GM13977 (cell line): Measurements from ENCODE around the gene CTRL.

Source experiments
- DNase-seq: peaks from one replicate; pipeline ENCODE4 v3.0.0; 2012; ENCODE audit warnings: low spot score
- in situ Hi-C: fragments of 300-500 bp; cut with MboI; formaldehyde crosslinking; loops from one replicate; pipeline ENCODE4 v1.12.0; 2022; ENCODE audit warnings: low sequenced_read_pairs, low pct_unique_long_range_greater_than_20kb, mixed read lengths, inconsistent platforms; ENCODE audit not compliant: unreplicated experiment
- TF ChIP-seq, protein P1 (sequence below): IDR thresholded peaks from 2 replicates; pipeline ENCODE4 v1.5.1; 2012; ENCODE audit warnings: mild to moderate bottlenecking, control low read depth; ENCODE audit not compliant: insufficient read depth; ENCODE audit errors: extremely low read depth, missing control alignments

The CTRL gene

DNA sequence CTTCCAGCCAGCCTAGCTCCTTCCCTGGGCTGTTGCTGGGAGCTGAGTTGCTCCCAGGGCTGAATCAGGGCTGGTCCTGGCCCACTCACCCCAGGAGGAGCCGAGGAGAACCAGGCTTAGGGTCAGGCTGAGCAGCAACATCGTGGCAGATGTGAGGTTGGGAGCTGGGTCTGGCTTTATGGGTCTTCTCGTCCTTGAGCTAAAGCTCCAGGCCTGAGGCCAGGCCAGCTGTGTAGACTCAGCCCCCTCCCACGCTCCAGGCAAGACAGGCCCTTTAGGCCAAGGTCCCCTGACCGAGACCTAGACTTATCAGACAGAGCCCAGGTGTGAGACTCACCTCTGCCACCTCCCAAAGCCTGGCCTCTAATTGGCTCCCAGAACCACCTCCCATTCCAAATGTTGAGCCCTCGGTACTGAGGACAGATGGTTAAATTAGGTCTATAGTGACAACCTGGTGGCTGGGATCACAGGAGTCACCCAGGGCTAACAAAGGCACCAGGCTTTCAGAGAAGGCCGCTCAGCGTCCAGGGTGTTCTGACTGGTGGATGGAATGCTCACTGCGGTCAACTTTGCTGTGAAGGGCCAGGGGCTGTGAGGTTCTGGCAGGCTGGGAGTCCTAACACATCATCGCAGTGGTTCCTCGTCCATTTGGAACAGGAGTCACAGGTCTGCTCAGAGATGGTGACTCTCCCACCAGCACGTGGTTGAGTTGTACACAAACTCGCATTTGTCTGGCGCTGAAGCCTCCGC is at the start of gene CTRL:
Gene CTRL, minus strand, starts transcription at position 151 of the 750 bp plus-strand sequence. Its CDS starts 10 bp downstream, at position 141.
- in situ Hi-C loops = no loop called here
- TF ChIP-seq, protein P1, sequence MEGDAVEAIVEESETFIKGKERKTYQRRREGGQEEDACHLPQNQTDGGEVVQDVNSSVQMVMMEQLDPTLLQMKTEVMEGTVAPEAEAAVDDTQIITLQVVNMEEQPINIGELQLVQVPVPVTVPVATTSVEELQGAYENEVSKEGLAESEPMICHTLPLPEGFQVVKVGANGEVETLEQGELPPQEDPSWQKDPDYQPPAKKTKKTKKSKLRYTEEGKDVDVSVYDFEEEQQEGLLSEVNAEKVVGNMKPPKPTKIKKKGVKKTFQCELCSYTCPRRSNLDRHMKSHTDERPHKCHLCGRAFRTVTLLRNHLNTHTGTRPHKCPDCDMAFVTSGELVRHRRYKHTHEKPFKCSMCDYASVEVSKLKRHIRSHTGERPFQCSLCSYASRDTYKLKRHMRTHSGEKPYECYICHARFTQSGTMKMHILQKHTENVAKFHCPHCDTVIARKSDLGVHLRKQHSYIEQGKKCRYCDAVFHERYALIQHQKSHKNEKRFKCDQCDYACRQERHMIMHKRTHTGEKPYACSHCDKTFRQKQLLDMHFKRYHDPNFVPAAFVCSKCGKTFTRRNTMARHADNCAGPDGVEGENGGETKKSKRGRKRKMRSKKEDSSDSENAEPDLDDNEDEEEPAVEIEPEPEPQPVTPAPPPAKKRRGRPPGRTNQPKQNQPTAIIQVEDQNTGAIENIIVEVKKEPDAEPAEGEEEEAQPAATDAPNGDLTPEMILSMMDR = no peak
- DNase-seq = no peak

DNA sequence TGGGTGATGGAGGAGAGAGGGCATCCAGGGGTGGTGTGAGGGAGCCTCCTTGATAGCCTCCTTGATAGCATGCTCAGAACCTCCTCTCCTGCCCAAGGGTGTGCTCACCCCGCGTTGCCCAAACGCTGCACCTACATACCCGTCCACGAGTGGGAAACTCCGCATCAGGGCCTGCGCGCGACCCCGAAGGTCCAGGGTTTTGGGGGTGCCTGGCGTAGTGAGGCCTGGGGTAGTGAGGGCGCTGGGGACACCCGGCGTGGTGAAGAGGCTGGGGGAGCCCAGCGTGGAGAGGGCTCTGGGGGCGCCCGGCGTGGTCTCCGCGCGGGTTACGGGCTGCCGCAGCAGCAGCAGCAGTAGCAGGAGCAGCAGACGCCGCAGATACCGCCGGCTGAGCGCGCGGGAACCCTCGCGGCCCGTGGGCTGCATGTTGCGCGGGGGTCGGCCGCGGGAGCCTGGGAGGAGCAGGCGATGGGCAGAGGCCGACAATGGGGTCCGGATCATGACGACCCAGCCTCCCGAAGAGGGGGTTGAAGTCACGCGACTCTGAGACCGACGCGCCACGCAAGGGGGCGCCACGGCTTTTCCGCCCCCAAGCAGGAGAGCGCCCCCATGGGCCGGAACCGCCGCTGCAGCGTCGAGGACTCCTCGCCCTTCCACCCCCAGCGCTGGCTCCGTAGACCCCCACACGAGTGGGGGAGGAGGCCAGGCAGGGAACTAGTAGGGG is 48.5 kb upstream of the CTRL start, which contains the start of gene DPEP3:
Gene DPEP3, minus strand, starts transcription at position 545 of the 724 bp plus-strand sequence. Its CDS starts 119 bp downstream, at position 426.
- no peak for DNase-seq
- in situ Hi-C loops = no loop called here
- TF ChIP-seq, protein P1 = peak; percentile 24

DNA sequence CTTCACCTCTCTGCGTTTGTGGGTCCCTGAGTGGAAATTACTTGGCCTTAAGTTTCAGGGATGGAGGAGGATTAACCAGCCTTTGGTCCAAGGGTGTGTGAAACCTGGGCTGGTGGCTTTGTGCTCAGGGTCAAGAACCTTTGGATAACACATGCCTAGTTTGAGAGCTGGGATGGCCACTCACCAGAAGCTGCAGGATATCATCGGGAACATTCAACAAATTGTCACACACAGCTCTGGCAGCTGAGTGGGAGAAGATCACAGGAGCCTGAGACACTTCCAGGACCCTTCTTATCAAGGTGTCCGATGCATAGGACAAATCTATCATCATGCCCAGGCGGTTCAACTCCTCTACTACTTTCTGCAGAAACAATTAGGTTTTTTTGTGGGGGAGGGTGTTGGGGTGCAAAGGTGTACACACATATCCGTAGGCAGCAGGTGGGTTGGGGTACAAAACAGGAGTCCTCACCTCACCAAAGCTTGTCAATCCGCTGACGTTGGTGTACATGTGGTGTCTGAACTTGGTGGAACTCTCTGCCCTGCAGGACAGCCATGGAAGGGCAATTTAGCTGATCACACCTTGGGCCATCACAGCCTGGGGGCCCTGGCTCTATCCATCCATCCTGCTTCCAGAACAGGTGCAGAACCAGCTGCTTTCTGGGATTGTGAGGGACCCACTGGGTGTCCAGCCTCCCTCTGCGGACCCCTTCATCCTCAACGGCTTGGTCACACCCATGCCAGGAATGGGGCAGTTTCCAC is 46.0 kb upstream of the CTRL start:
- TF ChIP-seq, protein P1 = no peak
- in situ Hi-C loops = no loop called here
- DNase-seq = no peak

DNA sequence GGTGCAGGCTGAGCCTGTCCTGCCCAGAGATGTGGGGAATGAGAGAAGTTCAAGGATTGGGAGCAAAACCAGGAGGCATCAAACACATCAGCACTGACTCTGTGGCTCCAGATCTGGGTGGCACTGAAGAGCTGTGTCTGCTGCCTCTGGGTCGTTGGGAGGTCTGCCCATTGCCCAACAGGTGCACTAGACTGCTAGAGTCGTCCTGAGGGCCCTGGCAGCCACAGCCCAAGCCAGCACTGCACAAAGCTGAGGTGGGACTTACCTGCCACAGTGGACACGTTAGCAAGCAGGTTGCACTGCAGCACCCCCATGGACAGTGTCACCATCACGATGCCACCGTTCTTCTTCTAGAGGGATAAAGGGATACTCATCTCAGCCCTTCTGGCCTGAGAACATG is 45.3 kb upstream of the CTRL start:
- DNase-seq = no peak
- in situ Hi-C loops = no loop called here
- TF ChIP-seq, protein P1 = no peak

DNA sequence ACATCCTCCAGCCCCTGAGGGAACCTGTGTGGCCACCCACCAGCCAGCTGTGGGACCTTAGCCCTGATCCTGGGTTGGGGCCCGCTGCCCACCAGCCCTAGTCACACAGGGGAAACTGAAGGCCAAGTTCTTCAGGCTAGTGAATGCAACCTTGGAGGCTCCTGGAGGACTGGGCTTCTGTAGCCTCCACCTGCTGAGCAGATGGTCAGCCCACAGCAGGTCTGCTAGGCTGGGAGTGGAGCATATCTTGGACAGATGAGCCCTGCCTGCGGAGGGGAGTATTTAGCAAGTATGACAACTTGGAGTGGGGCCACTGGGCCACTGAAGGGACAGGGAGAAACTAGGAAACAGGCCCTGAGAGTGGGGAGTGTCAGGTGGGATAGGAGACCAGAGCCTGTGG is 44.5 kb upstream of the CTRL start:
- TF ChIP-seq, protein P1 = no peak
- in situ Hi-C loops = no loop called here
- DNase-seq = no peak
